Measurements from ENCODE around the gene RNU1-2. TPM values are rescaled to one million over a fixed set of nuclear protein-coding genes. Genes with fewer than 3 reads are reported as not detected.
"Not testable (repeated sequence)": the region's sequence is repeated elsewhere in the genome, so short reads cannot be mapped to it uniquely, and the experiment has no call there.

The RNU1-2 gene
- total RNA-seq, 2 donors from 2014 or later = 1,100 to 1,278 TPM

GRCh38 chr1:16931206-16931934 is 35.6 kb downstream of the RNU1-2 start:
- not testable (repeated sequence) for DNase-seq; H3K36me3 Mint-ChIP-seq (ENCODE audit: insufficient read depth in 2 of 2); H3K4me3 Mint-ChIP-seq; H3K9me3 Mint-ChIP-seq; ATAC-seq (replicated peaks in 1 of 2); H3K27ac Mint-ChIP-seq; H3K27me3 Mint-ChIP-seq (ENCODE audit: low read depth)
- peaks cover 10% of the 10 kb centered on the region for H3K4me1 Mint-ChIP-seq (ENCODE audit: low read depth)

DNA sequence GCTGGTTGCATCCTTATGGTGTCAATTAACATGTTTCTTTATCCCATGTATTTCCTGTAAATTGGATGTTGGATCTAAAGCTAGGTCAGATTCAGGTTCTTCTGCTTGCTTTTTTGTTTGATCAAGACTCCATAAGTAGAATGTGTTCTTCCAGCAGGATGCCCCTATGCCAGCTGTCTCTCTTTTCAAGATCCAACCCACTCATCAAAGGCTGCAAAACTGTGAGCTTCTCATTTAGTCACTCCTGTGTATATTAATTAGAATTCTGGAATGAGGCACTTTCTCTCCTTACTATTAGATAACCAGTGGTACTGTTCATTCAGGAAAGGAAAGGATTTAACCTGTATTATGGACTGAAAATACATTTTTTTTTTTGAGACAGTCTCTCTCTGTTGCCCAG is 38.2 kb downstream of the RNU1-2 start:
- H3K4me3 Mint-ChIP-seq; H3K27me3 Mint-ChIP-seq (ENCODE audit: low read depth); H3K36me3 Mint-ChIP-seq (ENCODE audit: insufficient read depth in 2 of 2): not testable (repeated sequence)

GRCh38 chr1:16936580-16936979 is 40.8 kb downstream of the RNU1-2 start:
- H3K4me3 Mint-ChIP-seq; H3K4me1 Mint-ChIP-seq (ENCODE audit: low read depth); H3K27me3 Mint-ChIP-seq (ENCODE audit: low read depth); H3K9me3 Mint-ChIP-seq; H3K36me3 Mint-ChIP-seq (ENCODE audit: insufficient read depth in 2 of 2); DNase-seq; H3K27ac Mint-ChIP-seq; ATAC-seq (replicated peaks in 1 of 2): not testable (repeated sequence)

More for the DNA sequence above, 38.2 kb downstream of the RNU1-2 start:
- H3K4me1 Mint-ChIP-seq (ENCODE audit: low read depth); DNase-seq; H3K27ac Mint-ChIP-seq; H3K9me3 Mint-ChIP-seq; ATAC-seq (replicated peaks in 1 of 2): not testable (repeated sequence)

- Mint-ChIP-seq H3K4me3 (no peak overlapping the region), H3K4me1 (ENCODE audit: low read depth) (no peaks in the 10 kb centered on the region), H3K27ac (no peak overlapping the region), H3K27me3 (ENCODE audit: low read depth) (no peaks in the 10 kb centered on the region), H3K36me3 (ENCODE audit: insufficient read depth in 2 of 2) (no peaks in the 10 kb centered on the region), H3K9me3 (no peaks in the 10 kb centered on the region)
- ATAC-seq (replicated peaks in 1 of 2) (no peak), DNase-seq (no peak)
Observed at GRCh38 chr1:16938351-16939321, 42.9 kb downstream of the RNU1-2 start.

DNA sequence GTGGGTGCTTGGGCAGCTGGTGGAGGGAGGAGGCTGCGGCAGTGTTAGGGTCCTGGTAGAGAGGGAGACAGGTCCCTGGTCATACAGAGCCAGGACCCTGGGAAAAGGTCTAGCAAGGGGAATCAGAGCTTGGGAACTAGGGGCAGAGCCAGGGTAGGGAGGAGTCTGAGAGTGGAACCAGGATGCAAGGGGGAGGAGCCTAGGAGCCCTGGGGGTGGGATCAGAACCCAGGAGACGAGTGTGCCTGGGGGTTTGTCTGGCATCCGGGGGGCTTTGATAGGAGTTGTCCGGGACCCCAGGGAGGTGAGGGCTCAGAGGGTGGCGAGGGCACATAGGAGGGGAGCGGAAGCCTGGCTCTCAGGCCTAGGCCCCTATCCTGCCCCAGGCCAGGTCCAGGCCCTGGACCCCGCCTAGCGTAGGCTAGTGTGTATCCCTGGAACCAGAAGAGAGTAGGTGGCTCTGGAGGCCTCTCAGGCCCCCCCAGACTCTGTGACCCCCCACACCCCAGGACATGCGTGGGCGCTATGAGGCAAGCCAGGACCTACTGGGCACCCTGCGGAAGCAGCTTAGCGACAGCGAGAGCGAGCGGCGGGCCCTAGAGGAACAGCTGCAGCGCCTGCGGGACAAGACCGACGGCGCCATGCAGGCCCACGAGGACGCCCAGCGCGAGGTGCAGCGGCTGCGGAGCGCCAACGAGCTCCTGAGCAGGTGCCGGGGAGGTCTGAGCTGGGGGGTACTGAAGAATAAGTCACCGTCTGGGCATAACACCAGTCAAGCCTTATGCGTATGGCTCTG is 43.8 kb downstream of the RNU1-2 start:
- not testable (repeated sequence) for H3K9me3 Mint-ChIP-seq; H3K36me3 Mint-ChIP-seq (ENCODE audit: insufficient read depth in 2 of 2); ATAC-seq (replicated peaks in 1 of 2); H3K4me1 Mint-ChIP-seq (ENCODE audit: low read depth); H3K27ac Mint-ChIP-seq; DNase-seq; H3K27me3 Mint-ChIP-seq (ENCODE audit: low read depth); H3K4me3 Mint-ChIP-seq

- Mint-ChIP-seq H3K27ac (no peak overlapping the region), H3K4me1 (ENCODE audit: low read depth) (no peaks in the 10 kb centered on the region), H3K4me3 (no peak overlapping the region), H3K9me3 (no peaks in the 10 kb centered on the region), H3K36me3 (ENCODE audit: insufficient read depth in 2 of 2) (no peaks in the 10 kb centered on the region), H3K27me3 (ENCODE audit: low read depth) (no peaks in the 10 kb centered on the region)
- ATAC-seq (replicated peaks in 1 of 2) (no peak), DNase-seq (no peak)
Observed at GRCh38 chr1:16944038-16944437, 48.3 kb downstream of the RNU1-2 start.

DNA sequence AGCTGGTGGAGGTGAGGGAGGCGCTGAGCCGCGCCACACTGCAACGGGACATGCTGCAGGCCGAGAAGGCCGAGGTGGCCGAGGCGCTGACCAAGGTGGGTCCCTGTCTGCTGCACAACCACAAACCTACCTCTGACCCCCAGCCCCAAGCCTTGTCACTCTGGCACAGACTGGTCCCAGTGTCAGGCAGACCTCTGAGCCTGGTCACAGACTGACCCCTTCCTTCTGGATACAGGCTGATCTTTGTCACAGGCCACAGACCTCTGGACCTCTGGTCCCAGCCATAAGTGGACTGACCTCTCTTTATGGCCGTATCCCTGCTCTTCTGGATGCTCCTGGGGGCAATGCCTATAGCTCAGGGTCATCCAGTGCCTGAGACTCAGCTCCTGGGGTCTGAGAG is 49.7 kb downstream of the RNU1-2 start:
- H3K27me3 Mint-ChIP-seq (ENCODE audit: low read depth); H3K4me1 Mint-ChIP-seq (ENCODE audit: low read depth); ATAC-seq (replicated peaks in 1 of 2); H3K36me3 Mint-ChIP-seq (ENCODE audit: insufficient read depth in 2 of 2); H3K27ac Mint-ChIP-seq; H3K9me3 Mint-ChIP-seq; H3K4me3 Mint-ChIP-seq; DNase-seq: not testable (repeated sequence)

Other genes with a start within 250 kb of the RNU1-2 start
- gene RNU1-3, start 229.0 kb upstream of the RNU1-2 start, total RNA-seq = 1,000 to 10,000 TPM; 1,100 to 1,278 TPM
- 1,000 to 10,000 TPM; 1,100 to 1,278 TPM for gene RNU1-4, start 155.5 kb upstream of the RNU1-2 start, total RNA-seq
- gene CROCC, start 26.0 kb downstream of the RNU1-2 start, total RNA-seq = 10 to 100 TPM; 16.8 to 24.7 TPM
- under 1 TPM; 0.37 to 0.67 TPM for gene MFAP2, start 84.6 kb downstream of the RNU1-2 start, total RNA-seq
- 10 to 100 TPM; 22.2 to 23.8 TPM for gene ATP13A2, start 115.9 kb downstream of the RNU1-2 start, total RNA-seq
- 100 to 1,000 TPM in 1 of 2 donors, 10 to 100 TPM in 1; 98.2 to 101 TPM for gene SDHB, start 158.1 kb downstream of the RNU1-2 start, total RNA-seq
- under 1 TPM; 0.10 to 0.14 TPM for gene PADI2, start 223.5 kb downstream of the RNU1-2 start, total RNA-seq

Measured in activated T-cell treated with anti-CD3 and anti-CD28 coated beads, Interleukin-2, amount 50 U/mL, for 72 hours (primary cell).